Activated CD4-positive, CD25-positive, alpha-beta regulatory T cell treated with anti-CD3 and anti-CD28 coated beads, Interleukin-2, amount 50 U/mL, for 24 hours (primary cell): ENCODE data around the gene CACNB2.
"Not testable (repeated sequence)": the region's sequence is repeated elsewhere in the genome, so short reads cannot be mapped to it uniquely, and the experiment has no call there.

Experiments
- ATAC-seq, 2 donors: fragments of 150-1000 bp; cut with Tn5 transposase; one replicate each; pipeline ENCODE4 v1.10.0; 2021; ENCODE audit warnings: mild to moderate bottlenecking in 1 of 2, moderate library complexity in 1 of 2

Gene CACNB2

DNA sequence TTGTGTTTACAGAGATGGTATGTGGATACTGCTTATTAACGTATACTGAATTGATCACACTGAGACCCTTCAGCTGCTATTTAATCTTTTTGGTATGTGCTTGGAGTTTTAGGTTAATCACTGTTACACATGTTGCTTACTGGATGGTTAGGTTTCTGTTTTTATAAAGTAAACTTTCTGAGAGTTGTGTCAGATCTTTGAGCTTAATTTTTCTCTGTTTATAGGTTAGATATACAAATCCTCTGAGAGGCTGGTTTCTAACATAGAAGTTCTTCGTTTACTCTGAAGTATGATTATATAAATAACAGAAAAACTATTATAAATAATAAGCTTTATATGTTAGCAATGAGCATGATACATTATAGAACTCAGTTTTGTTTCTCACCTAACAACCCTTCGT, 388.1 kb downstream of the CACNB2 start:
- ATAC-seq = no peak

DNA sequence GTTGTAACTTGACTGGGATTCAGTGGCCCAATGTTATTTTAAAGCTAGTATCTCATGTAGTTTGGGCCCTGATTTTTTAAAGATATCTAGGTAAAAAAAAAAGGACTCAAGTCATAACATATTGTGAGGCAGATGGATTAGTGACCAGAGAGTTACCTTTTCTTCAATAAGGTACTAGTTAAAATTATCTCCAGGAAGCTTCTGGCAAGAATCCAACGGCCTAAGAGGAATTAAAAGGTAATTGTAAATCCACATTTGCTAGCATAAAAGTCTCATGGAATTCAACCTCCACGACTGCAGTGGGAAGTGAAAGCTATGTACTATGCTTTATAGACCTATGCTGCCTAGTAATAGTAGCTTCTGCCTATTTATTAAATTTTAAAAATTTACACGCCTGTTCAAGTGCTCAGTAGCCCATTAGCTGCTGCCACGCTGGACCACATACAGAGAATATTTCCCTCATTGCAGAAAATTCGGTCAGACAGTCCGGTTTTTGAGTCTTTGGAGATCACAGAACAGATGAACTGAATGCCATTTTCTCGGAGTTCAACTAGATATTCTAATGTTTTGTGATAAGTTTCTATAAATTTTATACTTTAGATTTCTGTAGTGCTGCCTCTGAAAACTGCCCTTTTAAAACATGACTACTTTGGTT, 392.8 kb downstream of the CACNB2 start:
- ATAC-seq = no peak

DNA sequence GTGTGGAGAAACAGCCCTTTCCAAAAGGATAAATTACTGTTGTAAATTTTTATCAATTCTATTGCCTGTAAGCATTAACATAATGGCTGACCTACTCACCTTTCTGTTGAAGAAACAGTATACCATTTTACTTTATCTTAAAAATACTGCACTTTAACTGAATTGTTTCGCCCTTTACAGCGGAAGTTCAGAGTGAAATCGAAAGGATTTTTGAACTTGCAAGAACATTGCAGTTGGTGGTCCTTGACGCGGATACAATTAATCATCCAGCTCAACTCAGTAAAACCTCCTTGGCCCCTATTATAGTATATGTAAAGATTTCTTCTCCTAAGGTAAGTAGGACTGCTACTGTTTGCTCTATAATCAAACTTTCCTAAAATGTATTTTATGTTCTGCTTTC, 393.7 kb downstream of the CACNB2 start:
- ATAC-seq = no peak

DNA sequence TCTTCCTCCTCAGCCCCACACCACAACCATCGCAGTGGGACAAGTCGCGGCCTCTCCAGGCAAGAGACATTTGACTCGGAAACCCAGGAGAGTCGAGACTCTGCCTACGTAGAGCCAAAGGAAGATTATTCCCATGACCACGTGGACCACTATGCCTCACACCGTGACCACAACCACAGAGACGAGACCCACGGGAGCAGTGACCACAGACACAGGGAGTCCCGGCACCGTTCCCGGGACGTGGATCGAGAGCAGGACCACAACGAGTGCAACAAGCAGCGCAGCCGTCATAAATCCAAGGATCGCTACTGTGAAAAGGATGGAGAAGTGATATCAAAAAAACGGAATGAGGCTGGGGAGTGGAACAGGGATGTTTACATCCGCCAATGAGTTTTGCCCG, 399.1 kb downstream of the CACNB2 start:
- ATAC-seq = no peak

DNA sequence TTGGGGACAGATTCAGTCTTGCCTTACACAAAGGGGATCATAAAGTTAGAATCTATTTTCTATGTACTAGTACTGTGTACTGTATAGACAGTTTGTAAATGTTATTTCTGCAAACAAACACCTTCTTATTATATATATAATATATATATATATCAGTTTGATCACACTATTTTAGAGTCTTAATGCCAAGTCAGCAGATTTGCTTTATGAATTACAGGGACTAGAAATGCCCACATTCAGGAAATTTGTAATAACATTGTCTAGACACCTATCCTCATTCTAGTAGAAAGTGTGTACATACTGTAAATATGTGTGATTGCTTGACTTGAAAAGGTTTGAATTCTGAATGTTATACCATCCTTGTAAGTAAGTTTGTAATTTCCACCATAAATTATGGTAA, 400.0 kb downstream of the CACNB2 start:
- no peak for ATAC-seq

DNA sequence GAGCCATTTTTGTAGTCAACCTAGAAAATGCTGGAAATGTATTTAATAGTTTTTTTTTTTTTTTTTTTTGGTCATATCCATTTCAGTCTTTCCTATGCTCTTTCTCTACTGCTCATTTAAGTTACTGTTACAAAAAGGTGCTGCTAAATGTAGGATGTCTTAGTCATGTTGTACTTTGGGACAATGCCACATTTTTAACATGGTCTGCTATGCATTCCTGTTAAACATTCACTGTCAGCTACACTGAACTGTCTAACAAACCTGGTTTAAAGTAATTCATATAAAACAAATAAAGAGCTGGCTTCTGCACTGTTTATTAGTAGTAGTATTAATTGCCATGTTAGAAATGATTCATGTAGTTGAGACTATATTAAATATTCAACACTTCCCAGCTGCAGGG, 402.6 kb downstream of the CACNB2 start:
- ATAC-seq = no peak

DNA sequence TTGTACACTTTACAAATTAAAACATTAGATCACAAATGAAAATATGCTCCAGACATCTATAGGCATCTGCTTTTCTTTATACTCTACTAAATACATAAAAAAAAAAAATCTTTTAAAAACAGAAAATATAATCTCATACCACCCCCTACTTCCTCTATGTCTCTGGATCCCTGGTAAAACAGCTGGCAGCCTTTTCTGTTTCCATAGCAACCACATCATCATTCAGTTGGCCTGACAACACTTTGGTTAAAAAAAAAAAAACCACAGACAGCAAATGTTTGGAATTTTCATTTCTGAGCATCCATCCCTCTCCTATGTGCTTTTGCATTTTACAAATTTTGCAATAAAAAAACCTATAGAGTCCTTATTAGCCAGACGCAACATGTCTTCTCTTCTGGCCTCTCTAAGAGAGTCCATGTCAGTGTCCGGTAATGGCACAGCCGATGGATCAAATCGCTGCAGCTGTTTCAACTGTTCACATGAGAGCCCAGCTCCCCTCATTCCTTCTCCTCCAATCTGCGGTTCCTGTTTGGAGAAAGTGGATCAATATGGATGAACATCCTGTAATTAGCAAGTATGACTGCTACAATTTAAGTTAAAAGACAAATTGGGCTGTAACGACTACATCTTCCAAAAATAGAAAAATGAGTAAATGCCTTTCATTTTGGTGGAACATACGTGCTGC, 405.5 kb downstream of the CACNB2 start:
- no peak for ATAC-seq

DNA sequence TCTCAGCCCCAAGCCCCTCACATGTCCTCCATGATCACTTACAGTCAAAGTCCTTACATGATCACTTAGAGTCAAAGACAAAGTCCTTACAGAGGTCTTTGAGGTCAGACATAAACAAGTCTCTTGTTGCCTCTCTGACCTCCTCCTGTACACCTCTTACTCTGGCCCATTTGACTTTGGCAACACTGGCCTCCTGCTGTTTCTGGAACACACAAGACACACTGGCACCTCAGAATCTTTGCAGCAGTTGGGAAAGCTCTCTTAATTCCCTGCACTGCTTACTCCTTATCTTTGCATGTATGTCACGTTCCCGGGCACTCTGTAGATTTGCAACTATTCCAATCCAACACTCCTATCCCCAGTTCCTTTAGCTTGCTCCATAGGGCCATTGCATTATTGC, 408.9 kb downstream of the CACNB2 start:
- ATAC-seq = no peak

DNA sequence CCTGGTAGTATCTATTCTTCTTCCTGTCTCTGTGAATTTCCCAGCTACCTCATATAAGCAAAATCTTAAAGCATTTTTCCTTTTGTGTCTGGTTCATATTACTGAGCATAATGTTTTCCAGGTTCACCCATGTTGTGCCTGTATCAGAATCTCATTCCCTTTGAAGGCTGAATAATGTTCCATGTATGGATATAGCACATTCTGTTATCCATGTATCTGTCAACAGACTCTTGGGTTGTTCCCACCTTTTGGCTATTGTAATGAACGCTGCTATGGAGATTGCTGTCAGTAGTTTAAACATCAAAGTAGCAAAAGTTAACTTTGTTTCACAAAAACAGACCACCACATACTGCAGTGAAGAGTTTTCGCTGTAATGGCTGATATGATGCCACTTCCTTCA, 411.2 kb downstream of the CACNB2 start:
- no peak for ATAC-seq

DNA sequence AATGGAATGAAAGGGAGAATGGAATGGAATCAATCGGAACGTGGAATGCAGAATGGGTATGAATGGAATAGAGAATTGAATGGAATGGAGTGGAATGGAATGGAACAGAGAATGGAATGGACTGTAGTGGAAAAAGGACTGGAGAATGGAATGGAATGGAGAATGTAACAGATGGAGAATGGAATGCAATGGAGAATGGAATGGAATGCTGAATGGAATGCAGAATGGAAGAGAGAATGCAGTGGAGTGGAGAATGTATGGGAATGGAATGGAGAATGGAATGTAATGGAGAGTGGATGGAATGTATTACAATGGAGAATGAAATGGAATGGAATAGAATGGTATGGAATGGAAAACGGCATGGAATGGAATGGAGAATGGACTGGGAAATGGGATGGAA, 414.3 kb downstream of the CACNB2 start:
- no peak for ATAC-seq

DNA sequence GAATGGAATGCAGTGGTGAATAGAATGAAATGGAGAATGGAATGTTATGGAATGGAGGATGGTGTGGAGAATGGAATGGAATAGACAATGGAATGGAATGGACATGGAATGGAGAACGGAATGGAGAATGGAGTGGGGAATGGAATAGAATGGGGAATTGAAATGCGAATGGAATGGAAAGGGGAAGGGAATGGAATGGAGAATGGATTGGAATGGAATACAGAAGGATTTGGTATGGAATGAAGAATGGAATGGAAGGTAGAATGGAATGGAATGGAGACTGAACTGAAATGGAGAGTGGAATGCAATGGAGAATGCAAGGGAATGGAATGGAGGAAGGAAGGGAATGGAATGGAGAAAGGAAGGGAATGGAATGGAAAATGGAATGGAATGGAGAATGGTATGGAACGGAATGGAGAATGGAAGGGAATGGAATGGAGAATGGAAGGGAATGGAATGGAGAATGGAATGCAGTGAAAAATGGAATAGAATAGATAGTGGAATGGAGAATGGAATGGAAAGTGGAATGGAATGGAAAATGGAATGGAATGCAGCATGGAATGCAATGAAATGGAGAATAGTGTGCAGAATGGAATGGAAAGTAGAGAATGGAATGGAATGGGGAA, 416.4 kb downstream of the CACNB2 start:
- ATAC-seq = no peak

DNA sequence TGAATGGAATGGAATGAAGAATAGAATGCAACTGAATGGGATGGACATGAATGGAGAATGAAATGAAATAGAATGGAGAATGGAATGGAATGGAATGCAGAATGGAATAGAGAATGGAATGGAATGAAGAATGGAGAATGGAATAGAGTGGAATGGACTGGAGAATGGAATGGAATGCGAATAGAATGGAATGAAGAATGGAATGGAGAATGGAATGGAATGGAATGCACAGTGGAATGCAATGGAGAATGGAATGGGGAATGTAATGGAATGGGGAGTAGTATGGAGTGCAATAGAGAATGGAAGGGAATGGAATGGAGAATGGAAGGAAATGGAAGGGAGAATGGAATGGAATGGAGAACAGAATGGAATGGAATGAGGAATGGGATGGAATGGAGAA, 417.7 kb downstream of the CACNB2 start:
- no peak for ATAC-seq

DNA sequence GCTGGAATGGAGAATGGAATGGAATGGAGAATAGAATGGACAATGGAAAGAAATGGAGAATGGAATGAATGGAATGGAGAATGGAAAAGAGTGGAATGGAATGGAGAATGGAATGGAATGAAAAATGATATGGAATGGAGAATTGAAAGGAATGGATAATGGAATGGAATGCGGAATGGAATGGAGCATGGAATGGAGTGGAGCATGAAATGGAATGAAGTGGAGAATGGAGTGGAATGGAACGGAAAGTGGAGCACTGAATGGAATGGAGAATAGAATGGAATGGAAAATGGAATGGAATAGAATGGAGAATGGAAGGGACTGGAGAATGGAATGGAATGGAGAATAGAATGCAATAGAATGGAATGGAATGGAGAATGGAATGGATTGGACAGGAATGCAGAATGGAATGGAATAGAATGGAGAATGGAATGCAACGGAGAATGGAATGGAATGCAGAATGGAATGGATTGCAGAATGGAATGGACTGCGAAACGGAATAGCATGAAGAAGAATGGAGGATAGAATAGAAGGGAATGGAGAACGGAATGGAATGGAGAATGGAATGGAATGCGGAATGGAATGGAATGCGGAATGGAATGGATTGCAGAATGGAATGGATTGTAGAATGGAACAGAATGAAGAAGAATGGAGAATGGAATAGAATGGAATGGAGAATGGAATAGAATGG, 421.8 kb downstream of the CACNB2 start:
- no peak for ATAC-seq

DNA sequence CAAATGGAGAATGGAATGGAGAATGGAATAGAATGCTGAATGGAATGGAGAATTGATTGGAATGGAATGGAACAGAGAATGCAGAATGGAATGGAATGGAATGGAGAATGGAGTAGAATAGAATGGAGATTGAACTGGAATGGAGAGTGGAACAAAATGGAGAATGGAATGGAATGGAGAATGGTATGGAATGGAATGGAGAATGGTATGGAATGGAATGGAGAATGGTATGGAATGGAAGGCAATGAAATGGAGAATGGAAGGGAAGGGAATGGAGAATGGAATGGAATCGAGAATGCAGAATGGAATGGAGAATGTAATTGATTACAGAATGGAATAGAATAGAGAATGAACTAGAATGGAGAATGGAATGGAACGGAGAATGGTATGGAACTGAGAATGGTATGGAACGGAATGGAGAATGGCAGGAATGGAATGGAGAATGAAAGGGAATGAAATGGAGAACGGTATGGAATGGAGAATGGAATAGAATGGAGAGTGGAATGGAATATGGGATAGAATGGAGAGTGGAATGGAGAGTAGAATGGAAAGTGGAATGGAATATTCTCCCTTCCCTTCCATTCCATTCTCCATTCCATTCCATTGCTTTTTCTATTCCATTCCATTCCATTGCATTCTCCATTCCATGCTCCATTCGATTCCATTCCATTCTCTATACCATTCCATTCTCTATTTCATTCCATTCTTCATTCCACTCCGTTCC, 422.9 kb downstream of the CACNB2 start:
- ATAC-seq = no peak

DNA sequence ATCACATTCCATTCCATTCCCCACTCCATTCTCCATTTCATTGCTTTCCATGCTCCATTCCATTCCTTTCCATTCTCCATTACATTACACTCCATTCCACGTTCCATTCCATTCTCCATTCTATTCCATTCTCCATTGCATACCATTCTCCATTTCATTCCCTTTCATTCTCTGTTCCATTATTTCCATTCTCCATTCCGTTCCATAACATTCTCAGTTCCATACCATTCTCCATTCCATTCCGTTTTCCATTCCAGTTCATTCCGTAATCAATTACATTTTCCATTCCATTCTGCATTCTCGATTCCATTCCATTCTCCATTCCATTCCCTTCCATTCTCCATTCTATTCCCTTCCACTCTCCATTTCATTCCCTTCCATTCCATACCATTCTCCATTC, 424.8 kb downstream of the CACNB2 start:
- no peak for ATAC-seq

DNA sequence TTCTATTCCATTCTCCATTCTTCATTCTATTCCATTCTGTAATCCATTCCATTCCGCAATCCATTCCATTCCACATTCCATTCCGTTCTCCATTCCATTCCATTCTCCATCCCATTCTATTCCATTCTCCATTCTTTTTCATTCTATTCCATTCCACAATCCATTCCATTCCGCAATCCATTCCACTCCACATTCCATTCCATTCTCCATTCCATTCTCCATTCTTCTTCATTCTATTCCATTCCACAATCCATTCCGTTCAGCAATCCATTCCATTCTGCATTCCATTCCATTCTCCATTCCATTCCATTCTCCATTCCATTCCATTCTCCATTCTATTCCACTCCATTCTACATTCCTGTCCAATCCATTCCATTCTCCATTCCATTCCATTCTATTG, 426.0 kb downstream of the CACNB2 start:
- ATAC-seq = no peak

DNA sequence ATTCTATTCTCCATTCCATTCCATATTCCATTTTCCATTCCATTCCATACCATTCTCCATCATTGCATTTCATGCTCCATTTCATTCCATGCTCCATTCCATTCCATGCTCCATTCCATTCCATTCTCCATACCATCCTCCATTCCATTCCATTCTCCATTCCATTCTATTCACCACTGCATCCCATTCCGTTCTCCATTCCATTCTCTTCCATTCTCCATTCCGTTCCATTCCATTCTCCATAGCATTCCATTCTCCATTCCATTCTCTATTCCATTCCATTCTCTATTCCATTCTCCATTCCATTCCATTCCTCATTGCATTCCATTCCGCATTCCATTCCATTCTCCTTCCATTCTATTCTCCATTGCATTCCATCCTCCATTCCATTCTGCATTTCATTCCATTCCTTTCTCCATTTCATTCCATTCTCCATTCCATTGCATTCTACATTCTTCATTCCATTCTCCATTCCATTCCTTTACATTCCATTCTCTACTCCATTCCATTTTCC, 427.2 kb downstream of the CACNB2 start:
- no peak for ATAC-seq

DNA sequence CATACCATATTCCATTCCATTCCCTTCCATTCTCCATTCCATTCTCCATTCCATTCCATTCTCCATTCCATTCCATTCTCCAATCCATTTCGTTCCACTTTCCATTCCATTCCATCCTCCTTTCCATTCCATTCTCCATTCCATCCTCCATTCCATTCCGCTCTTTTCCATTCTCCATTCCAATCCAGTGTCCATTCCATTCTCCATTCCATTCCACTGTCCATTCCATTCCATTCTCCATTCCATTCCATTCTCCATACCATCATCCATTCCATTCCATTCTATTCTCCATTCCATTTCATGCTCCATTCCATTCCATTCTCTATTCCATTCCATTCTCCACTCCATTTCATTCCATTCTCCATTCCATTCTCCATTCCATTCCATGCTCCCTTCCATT, 430.2 kb downstream of the CACNB2 start:
- ATAC-seq = not testable (repeated sequence)

DNA sequence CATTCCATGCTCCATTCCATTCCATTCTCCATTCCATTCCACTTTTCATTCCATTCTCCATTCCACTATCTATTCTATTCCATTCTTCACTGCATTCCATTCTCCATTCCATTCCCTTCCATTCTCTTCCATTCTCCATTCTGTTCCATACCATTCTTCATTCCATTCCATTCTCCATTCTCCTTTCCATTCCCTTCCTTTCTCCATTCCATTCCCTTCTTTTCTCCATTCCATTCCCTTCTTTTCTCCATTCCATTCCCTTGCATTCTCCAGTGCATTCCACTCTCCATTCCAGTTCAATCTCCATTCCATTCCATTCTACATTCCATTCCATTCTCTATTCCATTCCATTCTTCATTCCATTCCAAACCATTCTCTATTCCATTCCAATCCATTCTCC, 430.9 kb downstream of the CACNB2 start:
- ATAC-seq = no peak

DNA sequence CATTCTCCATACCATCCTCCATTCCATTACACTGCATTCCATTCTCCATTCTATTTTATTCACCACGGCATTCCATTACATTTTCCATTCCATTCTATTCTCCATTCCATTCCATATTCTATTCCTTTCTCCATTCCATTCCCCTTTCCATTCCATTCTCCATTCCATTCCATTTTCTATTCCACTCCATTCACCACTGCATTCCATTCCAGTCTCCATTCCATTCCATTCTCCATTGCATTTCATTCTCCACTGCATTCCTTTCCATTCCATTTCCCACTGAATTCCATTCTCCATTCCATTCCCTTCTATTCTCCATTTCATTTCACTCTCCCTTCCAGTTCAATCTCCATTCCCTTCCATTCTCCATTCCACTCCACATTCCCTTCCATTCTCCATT, 431.6 kb downstream of the CACNB2 start:
- no peak for ATAC-seq

DNA sequence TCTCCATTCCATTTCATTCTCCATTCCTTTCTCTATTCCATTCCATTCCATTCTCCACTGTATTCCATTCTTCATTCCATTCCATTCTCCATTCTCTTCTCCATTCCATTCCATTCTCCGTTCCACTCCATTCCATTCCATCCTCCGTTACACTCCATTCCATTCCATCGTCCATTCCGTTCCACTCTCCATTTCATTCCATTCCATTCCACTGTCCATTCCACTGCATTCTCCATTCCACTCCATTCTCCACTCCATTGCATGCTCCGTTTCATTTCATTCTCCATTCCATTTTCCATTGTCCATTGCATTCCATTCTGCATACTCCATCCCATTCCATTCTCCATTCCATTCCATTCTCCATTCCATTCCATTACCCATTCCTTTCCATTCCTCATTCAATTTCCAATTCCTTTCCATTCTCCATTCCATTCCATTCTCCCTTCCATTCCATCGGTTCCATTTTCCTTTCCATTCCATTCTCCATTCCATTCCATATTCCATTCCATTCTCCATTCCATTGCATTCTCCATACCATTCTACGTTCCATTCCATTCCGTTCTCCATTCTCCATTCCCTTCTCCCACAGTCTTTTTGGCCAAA, 432.8 kb downstream of the CACNB2 start:
- ATAC-seq = no peak

DNA sequence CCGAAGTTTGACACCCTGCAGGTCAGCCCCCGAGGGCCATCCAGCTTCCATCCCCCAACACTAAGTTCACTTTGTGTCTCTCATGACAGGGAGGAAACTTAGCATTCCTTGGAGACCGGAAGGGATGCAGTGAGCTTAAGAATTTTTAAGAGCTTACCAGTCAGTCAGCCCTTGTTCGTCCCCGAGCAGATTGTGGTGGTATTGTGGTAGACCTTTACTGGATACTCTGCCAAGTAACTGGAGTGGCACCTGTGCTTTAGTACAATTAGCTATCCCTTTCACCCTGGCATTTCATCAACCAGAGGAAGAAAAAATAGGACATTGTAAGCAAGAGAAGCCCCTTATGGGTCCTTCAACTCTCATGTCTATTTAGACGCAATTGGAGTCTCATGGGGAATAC, 436.4 kb downstream of the CACNB2 start:
- ATAC-seq = no peak
